HEK293 (cell line): ENCODE data around the gene TMEM255A.

Experiments used
- BCL11A ChIP-seq: fragments of 450-650 bp; formaldehyde crosslinking; IDR thresholded peaks from 2 replicates; pipeline ENCODE4 v1.5.1; 2016; ENCODE audit warnings: low read depth, missing biosample characterization, missing genetic modification characterization
- CTCF ChIP-seq: fragments of 450-650 bp; formaldehyde crosslinking; IDR thresholded peaks from 2 replicates; pipeline ENCODE4 v1.5.1; 2016; ENCODE audit warnings: missing biosample characterization, missing genetic modification characterization
- HIC1 ChIP-seq: fragments of 450-650 bp; formaldehyde crosslinking; IDR thresholded peaks from 2 replicates; pipeline ENCODE4 v1.5.1; 2016; ENCODE audit warnings: missing biosample characterization, missing genetic modification characterization
- INSM2 ChIP-seq: fragments of 450-650 bp; formaldehyde crosslinking; IDR thresholded peaks from 2 replicates; pipeline ENCODE4 v1.5.1; 2016; ENCODE audit warnings: missing biosample characterization, missing genetic modification characterization
- KLF8 ChIP-seq: fragments of 450-650 bp; formaldehyde crosslinking; IDR thresholded peaks from 2 replicates; pipeline ENCODE4 v1.5.1; 2016; ENCODE audit warnings: missing biosample characterization, missing genetic modification characterization
- RBAK ChIP-seq: fragments of 450-650 bp; formaldehyde crosslinking; IDR thresholded peaks from 2 replicates; pipeline ENCODE4 v1.5.1; 2016; ENCODE audit warnings: missing biosample characterization, missing genetic modification characterization
- REPIN1 ChIP-seq: fragments of 450-650 bp; formaldehyde crosslinking; IDR thresholded peaks from 2 replicates; pipeline ENCODE4 v1.5.1; 2017; ENCODE audit warnings: missing biosample characterization, missing genetic modification characterization, low read depth
- SP3 ChIP-seq: fragments of 450-650 bp; formaldehyde crosslinking; IDR thresholded peaks from 2 replicates; pipeline ENCODE4 v1.5.1; 2016; ENCODE audit warnings: missing biosample characterization, missing genetic modification characterization
- TSHZ1 ChIP-seq: fragments of 450-650 bp; formaldehyde crosslinking; IDR thresholded peaks from 2 replicates; pipeline ENCODE4 v1.5.1; 2016; ENCODE audit warnings: missing biosample characterization, missing genetic modification characterization, borderline replicate concordance
- YY1 ChIP-seq: fragments of 450-650 bp; formaldehyde crosslinking; IDR thresholded peaks from 2 replicates; pipeline ENCODE4 v1.5.1; 2018; ENCODE audit warnings: missing biosample characterization, missing genetic modification characterization
- ZNF10 ChIP-seq: fragments of 450-650 bp; formaldehyde crosslinking; IDR thresholded peaks from 2 replicates; pipeline ENCODE4 v1.5.1; 2017; ENCODE audit warnings: missing biosample characterization, missing genetic modification characterization
- ZNF114 ChIP-seq: fragments of 450-650 bp; formaldehyde crosslinking; IDR thresholded peaks from 2 replicates; pipeline ENCODE4 v1.5.0; 2017; ENCODE audit warnings: missing biosample characterization, missing genetic modification characterization
- ZNF140 ChIP-seq: fragments of 450-650 bp; formaldehyde crosslinking; IDR thresholded peaks from 2 replicates; pipeline ENCODE4 v1.5.1; 2016; ENCODE audit warnings: missing biosample characterization, missing genetic modification characterization
- ZNF18 ChIP-seq: fragments of 450-650 bp; formaldehyde crosslinking; IDR thresholded peaks from 2 replicates; pipeline ENCODE4 v1.5.1; 2016; ENCODE audit warnings: missing biosample characterization, missing genetic modification characterization
- ZNF19 ChIP-seq: fragments of 450-650 bp; formaldehyde crosslinking; IDR thresholded peaks from 2 replicates; pipeline ENCODE4; 2016; ENCODE audit warnings: missing biosample characterization, missing genetic modification characterization, low read depth
- ZNF26 ChIP-seq: fragments of 450-650 bp; formaldehyde crosslinking; IDR thresholded peaks from 2 replicates; pipeline ENCODE4 v1.5.1; 2016; ENCODE audit warnings: missing biosample characterization, missing genetic modification characterization
- ZNF302 ChIP-seq: fragments of 450-650 bp; formaldehyde crosslinking; IDR thresholded peaks from 2 replicates; pipeline ENCODE4 v1.5.1; 2016; ENCODE audit warnings: missing biosample characterization, missing genetic modification characterization, low read depth
- ZNF366 ChIP-seq: fragments of 450-650 bp; formaldehyde crosslinking; conservative IDR thresholded peaks from 2 replicates; pipeline ENCODE4 v1.5.1; 2016; ENCODE audit warnings: missing biosample characterization, missing genetic modification characterization
- ZNF37A ChIP-seq: fragments of 450-650 bp; IDR thresholded peaks from 2 replicates; pipeline ENCODE4 v1.5.1; 2018; ENCODE audit warnings: missing biosample characterization, missing genetic modification characterization
- ZNF514 ChIP-seq: fragments of 450-650 bp; formaldehyde crosslinking; IDR thresholded peaks from 2 replicates; pipeline ENCODE4 v1.5.1; 2016; ENCODE audit warnings: missing biosample characterization, missing genetic modification characterization
- ZNF530 ChIP-seq: fragments of 450-650 bp; formaldehyde crosslinking; IDR thresholded peaks from 2 replicates; pipeline ENCODE4 v1.5.1; 2016; ENCODE audit warnings: low read depth, missing biosample characterization, missing genetic modification characterization
- ZNF654 ChIP-seq: fragments of 450-650 bp; formaldehyde crosslinking; IDR thresholded peaks from 2 replicates; pipeline ENCODE4 v1.5.1; 2016; ENCODE audit warnings: low read depth, missing biosample characterization, missing genetic modification characterization
- ZNF658 ChIP-seq: fragments of 450-650 bp; formaldehyde crosslinking; IDR thresholded peaks from 2 replicates; pipeline ENCODE4; 2016; ENCODE audit warnings: missing biosample characterization, missing genetic modification characterization
- ZNF670 ChIP-seq: fragments of 450-650 bp; formaldehyde crosslinking; IDR thresholded peaks from 2 replicates; pipeline ENCODE4 v1.5.1; 2016; ENCODE audit warnings: missing biosample characterization, missing genetic modification characterization, low read depth
- ZNF692 ChIP-seq: fragments of 450-650 bp; formaldehyde crosslinking; IDR thresholded peaks from 2 replicates; pipeline ENCODE4 v1.5.1; 2016; ENCODE audit warnings: missing biosample characterization, missing genetic modification characterization
- ZNF785 ChIP-seq: fragments of 450-650 bp; formaldehyde crosslinking; IDR thresholded peaks from 2 replicates; pipeline ENCODE4 v1.5.1; 2016; ENCODE audit warnings: missing biosample characterization, missing genetic modification characterization

Gene TMEM255A

GRCh38 chrX:120310861-120311726 lies at the start of gene TMEM255A (continued):
- TF ChIP-seq BCL11A (tag by site-specific recombination) (no peak), YY1 (tag by site-specific recombination) (no peak), HIC1 (tag by site-specific recombination) (0 out of 2 replicates have a peak, but pooled peaks have one; percentile 23), ZNF366 (tag by site-specific recombination) (no peak), ZNF10 (tag by site-specific recombination) (no peak), ZNF114 (tag by site-specific recombination) (no peak), ZNF514 (no peak), SP3 (tag by site-specific recombination) (no peak), ZNF37A (tag by site-specific recombination) (no peak), ZNF19 (tag by site-specific recombination) (no peak), ZNF654 (tag by site-specific recombination) (no peak), KLF8 (tag by site-specific recombination) (peak; percentile 3; the same call in 1 of the 2 replicates), CTCF (tag by site-specific recombination) (no peak), ZNF692 (tag by site-specific recombination) (no peak), ZNF530 (tag by site-specific recombination) (no peak), ZNF18 (tag by site-specific recombination) (no peak), ZNF140 (tag by site-specific recombination) (no peak), ZNF26 (tag by site-specific recombination) (no peak), INSM2 (no peak), ZNF670 (tag by site-specific recombination) (no peak), RBAK (tag by site-specific recombination) (no peak), ZNF785 (tag by site-specific recombination) (no peak), ZNF302 (tag by site-specific recombination) (no peak), TSHZ1 (tag by site-specific recombination) (no peak), REPIN1 (tag by site-specific recombination) (no peak), ZNF658 (tag by site-specific recombination) (no peak)
